Measurements from ENCODE around the gene STARD3NL.

STARD3NL gene

DNA sequence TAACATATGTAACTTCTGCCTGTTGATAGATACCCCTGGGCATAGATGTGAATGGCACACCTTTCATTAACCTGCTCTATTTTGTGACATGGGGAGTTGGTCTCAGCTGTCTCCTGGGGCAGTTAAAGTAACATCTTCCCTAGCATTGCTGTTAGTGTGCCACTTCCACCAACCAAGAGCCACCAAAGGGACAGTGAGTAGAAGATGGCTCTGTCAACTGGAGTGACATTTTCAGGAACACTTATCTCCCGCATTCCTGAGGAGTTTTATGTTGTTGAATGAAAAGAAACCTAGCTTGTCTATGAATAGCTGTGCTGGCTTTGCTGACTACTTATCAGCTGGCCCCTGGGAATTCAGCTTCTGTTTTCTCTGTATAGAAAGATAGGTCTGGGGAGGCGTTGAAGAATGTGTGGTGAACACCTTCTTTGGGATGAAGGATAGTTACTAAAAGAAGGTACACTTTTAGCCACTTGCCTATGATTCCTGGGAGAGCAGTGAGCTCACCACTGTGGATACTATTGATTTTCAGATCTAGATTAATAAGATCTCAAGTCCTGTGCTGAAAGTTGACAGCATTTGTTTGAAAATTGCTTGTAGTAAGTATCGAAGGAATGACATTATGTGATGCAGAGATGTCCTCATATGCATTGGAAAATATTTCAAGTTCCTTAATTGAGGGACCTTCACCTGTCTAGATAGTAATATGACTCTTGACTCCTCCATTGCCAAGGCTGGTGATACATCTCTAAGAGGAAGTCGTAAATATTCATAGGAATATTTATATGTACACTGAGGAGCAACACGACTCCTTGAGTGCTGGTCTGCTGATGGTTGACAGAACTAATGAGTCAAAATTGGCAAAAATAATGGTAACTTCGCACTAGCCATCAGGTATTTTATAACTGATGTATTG lies 7.6 kb downstream of the STARD3NL start:
- no peak for DNase-seq

DNA sequence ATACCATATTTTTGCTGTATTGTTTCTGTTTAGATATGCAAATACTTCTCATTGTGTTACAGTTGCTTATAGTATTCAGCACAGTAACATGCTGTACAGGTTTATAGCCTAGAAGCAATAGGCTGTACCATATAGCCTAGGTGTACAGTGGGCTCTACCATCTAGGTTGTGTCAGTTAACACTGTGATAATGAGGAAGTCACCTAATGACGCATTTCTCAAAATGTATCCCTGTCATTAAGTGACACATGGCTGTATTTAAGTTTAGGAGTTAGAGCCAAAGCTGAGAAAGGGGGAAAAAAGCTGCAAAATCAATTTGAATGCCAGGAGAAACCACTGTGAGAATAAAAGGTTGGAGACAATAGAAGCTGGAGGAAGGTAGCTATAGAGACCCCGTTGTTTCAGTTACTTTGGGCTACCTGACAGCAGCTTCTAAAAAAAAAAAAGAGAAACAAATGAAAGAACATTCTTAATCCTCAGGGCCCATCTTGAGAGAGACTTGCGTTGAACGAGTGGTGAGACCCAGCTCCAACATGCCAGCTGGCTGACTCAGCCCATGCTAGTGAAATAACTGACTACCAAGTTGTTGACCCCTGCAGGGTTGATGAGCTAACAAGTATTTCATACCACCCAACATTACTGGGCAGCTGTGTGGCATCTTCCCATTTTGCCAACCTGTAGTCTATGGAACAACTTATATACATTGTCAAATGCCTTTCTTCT lies 8.7 kb downstream of the STARD3NL start:
- no peak for DNase-seq

GRCh38 chr7:38187794-38188440 lies 9.9 kb downstream of the STARD3NL start:
- no peak for DNase-seq

DNA sequence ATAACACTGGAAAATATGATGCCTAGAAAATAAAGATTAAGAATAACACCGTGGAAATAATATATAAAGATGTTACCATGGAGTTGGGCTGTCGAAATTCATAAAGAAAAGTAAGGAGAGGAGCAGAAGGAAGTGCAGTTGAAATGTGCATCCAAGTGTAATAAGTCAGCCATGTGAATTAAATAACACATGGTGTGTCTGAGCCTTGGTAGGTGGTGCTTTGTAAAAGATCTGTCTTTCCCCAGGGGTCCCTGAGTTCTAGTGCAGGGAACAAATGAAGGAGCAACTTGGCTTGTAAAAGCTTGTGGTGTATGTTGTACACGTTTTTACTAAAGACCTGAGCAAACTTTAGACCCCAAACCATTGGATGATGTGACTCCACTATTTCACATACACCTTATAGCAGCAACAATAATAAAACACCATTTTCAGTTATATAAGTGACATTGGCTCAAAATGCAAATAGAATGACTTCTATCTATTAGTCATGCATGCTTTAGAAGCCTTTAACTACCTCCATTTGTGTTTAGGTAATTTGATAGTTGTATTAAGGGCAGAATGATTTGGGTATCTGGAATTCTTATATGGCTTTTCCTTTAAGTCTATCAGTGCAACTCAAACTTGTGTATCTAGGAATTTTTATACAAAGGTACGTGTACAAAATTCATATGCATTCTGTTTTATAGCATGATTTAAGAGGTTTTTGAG lies 11.3 kb downstream of the STARD3NL start:
- no peak for DNase-seq

DNA sequence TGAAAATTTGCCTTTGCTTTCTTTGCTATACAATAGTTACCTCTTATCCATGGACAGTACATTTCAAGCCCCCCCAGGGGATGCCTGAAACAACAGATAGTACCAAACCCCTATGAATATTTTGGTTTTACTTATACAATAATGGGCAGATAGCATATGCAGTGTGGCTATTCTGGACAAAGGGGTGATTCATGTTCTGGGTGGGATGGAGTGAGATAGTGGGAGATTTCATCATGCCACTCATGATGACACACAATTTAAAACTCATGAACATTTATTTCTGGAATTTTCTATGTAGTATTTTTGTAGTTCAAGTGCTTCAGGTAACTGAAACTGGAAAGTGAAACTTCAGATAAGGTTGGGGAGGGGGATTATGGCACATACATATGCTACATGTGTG lies 12.0 kb downstream of the STARD3NL start:
- no peak for DNase-seq

GRCh38 chr7:38191791-38192190 lies 13.7 kb downstream of the STARD3NL start:
- DNase-seq = no peak

DNA sequence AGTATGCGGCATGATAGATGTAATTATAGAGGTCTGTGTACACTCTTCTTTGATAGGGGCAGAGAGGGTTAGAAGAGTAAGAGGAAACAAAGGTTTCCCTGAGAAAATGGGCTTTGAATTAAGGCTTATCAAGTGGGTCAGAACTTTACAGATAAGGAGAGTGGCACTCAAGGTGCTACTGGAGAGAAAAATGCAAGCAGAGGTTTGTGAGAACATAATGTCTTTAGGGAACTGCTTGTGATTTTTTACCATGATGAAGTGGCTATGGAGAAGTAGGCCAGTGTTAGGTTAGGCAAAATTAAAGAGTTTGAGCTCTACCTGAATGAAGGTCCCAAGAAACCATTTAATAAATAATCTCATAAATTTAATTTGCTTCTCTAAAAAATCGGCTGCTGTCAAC lies 14.3 kb downstream of the STARD3NL start:
- DNase-seq = no peak

- DNase-seq = no peak
Measured at GRCh38 chr7:38195804-38196595, 18.0 kb downstream of the STARD3NL start.

- no peak for DNase-seq
Measured at GRCh38 chr7:38198366-38198765, 20.3 kb downstream of the STARD3NL start.

- no peak for DNase-seq
Measured at GRCh38 chr7:38199154-38199553, 21.1 kb downstream of the STARD3NL start.

DNA sequence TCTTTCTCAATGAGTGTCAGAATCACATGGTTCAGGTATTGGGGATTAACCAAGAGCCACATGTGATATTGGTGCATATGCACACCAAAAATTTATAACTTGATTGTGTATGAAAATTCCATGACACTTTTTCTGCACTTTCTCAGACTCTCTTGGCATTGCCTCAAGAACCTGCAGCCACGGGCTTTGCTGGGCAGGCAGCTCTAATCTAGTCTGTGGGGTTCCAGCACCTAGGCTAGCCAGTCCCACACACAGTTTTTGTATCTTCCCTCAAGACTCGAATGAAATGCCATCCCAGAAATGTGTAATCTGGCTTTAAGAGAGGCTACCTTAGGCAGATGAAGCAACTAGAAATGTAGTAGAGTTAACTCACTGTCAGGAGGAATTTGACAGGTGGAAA lies 21.7 kb downstream of the STARD3NL start:
- no peak for DNase-seq

DNA sequence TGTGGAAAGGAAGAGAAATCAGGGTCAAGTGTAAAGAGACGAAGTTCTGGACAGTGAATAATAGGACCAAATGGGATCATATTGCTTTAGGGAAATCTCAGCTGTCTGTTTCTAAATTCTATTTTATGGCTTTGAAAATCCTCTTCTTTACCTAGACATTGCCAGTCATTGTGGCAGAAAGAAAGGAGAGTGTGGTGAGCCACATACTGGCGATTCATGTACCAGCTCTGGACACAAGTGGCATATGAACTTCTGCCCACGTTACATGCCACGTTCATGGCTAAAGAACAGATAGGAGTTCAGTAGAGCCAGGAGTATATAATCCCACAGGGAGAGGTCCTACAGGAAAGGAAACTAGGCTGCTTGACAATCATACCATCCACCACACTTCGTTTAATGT lies 28.0 kb downstream of the STARD3NL start:
- DNase-seq = no peak

DNA sequence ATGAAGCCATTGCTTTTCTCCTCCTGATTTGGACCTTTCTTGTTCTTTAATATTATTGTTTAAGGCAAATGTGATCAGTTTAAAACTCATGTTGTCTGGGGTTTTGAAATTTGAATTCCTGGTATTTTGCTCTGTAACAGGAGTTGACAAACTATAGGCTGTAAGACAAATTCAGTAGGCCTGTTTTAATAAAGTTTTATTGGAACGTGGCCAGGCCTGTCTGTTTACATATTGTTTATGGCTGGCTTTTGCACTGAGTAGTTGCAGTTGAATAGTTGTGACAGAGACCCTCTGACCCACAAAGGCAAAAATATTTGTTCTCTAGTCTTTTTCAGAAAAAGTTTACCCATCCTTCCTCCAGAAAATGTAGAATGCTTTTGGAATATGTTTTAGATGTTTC lies 29.8 kb downstream of the STARD3NL start:
- no peak for DNase-seq

DNA sequence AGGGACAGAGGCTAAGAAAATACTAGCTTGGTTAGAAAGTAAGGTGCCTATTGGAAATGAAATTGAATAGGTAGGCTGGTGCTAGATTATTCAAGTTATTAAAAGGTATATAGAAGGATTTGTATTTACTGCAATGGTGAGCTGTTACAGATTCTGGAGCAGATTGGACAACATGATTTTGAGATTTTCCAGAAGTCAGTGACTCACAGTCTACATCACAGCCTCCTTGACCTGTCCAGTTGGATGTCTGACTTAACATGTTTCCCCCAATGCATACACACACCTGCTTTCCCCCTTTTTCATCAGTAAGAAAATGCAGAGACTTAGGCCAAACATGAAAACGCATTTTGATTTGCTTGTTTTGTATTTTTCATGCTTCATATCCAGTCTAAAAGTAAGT lies 33.4 kb downstream of the STARD3NL start:
- DNase-seq = no peak

GRCh38 chr7:38211940-38212339 lies 33.9 kb downstream of the STARD3NL start:
- DNase-seq = no peak

- DNase-seq = no peak
Measured at GRCh38 chr7:38215115-38215514, 37.1 kb downstream of the STARD3NL start.

- peak; percentile 7 for DNase-seq
Measured at GRCh38 chr7:38215735-38216670, 38.0 kb downstream of the STARD3NL start.

DNA sequence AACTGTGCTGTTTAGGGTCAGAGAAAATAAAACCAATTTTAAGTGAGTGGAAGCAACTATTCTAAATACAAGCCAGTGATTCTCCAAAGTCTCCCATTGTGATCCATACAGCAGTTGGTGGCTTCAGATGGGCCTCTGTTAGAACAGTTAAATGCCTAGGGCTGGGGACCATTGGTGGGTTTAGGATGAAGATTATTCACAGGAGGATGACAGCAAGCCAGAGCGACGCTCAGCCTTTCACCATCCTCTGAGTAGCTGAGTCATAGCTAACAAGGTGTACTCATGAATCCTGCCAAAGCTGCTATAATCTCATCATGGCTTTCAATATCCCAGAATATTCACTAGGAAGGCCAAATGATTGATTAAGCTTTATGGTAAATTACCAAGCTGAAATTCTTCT lies 39.6 kb downstream of the STARD3NL start:
- no peak for DNase-seq

DNA sequence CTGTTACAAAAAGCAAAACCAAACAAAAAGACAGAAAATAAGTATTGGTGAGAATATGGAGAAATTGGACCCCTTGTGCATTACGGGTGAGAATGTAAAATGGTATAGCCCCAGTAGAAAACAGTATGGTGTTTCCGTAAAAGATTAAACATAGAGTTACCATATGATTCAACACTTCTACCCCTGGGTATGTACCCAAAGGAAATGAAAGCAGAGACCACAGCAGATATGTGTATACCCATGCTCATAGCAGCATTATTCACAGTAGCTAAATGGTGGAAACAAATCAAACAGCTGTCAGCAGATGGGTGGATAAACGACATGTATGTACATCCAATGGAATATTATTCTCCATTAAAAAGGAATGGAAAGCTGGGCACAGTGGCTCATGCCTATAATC lies 42.4 kb downstream of the STARD3NL start:
- no peak for DNase-seq

DNA sequence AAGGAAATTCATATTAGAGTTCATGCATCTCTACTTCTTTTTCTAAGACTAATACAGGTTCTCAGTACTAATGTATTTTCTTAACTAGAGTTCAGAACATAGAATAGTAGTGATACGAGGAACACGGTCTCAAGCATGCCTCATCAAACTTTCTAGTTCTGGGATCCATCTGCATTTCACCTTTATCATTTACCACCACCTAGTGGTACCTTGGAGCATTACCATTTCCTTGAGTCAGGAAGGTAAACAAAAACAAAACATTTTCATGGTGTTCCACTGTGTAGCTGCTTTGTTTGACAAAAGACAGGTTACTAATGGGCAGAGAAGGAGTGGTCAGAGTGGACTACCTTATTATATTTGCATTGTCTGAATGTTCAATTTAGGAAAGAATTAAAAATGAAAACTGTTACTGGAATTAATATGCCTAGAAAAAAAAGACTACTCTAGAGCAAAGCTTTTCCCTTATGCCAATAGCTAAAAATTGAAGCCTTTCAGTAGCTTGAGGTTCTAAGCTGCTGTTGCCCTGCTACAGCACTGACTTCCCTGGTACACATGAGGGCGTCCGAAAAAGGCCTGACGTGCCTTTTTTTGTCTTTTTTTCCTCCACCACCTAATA lies 44.5 kb downstream of the STARD3NL start:
- peak; percentile 18 for DNase-seq

DNA sequence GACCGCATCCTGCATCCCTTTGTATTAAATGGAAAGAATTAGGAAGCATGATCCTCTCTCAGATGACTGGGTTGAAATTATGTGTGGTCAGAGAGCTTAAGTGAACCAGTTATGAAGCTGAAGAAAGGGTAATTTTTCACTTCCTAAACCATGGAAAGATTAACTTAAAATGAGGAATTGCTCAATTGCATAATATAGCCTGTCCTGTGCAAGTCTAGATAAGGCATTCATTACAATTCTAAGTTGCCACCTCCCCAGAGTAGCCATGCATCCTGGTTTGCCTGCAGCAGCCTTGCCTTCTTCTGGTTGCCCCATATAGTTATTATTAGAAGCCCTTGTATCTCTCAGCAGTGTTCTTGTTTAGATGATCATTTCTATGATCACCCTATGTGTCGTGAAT lies 45.3 kb downstream of the STARD3NL start:
- DNase-seq = no peak

Data from NCI-H1436 (cell line).